GM19372 (cell line): ENCODE measurements around the gene COP1.
"Not testable (repeated sequence)": the region's sequence is repeated elsewhere in the genome, so short reads cannot be mapped to it uniquely, and the experiment has no call there.

ENCODE experiments used
- ATAC-seq: cut with Tn5 transposase; IDR thresholded peaks from one replicate; pipeline ENCODE4 v1.9.1; 2021; ENCODE audit warnings: mild to moderate bottlenecking, low read depth, moderate library complexity; ENCODE audit not compliant: unreplicated experiment

Gene COP1

DNA sequence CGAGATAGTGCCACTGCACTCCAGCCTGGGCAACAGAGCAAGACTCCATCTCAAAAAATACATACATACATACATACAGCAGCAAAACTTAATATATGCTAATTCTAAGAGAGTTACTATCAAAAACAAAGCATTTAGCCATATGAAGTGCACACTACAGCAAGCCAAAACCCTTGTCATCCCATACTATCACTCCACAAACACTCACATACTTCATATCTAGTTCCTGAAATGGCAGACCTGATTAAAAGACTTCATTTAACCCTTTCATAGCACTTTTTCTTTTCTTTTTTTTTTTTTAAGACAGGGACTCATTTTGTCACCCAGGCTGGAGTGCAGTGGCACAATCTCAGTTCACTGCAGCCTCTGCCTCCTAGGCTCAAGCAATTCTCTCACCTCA is 65.6 kb downstream of the COP1 start:
- ATAC-seq, result no peak

DNA sequence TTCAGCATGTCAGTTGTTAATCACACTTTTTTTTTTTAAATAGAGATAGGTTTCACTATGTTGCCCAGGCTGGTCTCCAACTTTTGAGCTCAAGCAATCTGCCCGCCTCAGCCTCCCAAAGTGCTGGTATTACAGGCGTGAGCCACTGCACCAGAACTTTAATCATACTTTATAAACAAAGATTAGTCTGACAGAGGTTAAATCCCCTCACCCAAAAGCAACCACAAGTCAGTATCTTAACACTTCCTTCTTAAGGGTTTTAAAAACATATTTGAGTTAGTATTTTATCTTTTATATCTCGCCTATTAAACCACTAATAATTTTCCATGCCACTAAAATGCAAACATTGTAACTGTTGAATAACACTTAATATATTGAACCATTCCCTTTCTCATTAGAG is 70.2 kb downstream of the COP1 start:
- ATAC-seq, result no peak

DNA sequence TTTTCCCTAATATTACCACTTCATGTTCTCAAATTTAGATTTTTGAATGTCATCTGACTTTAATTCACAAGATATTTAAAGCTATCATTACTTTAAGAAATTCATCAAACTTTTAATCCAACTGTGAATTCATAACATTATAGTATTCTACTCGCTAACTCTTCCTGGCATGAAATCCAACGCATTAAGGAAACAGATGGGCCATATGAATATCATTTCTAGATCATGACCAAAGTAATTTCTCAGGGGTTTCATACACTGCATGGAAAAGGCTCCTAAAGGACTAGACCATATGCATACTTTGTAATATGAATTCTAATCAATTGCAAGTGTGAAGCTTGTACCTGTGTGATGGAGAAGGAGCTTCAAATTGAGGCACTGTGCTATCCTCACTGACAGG is 72.4 kb downstream of the COP1 start:
- no peak for ATAC-seq

GRCh38 chr1:176122282-176122681 is 84.8 kb downstream of the COP1 start:
- ATAC-seq, result no peak

DNA sequence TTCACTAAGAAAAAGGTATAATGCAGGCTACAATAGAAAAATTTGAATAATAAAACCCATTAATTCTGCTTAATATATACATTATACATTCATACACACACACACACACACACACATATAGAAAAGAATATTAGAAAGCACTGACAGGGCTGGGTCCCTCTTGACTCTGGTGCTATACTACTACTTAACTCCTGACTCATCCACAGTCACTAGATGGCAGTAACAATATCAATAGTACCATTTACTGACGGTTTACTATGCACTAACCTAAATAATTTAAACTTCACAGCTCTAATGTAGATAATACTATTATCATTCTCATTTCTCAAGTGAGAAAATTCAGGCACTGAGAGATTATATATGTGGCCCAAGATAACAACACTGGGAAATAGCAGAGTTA is 87.5 kb downstream of the COP1 start:
- ATAC-seq, result no peak

- no peak for ATAC-seq
Measured at GRCh38 chr1:176118985-176119384, 88.1 kb downstream of the COP1 start.

DNA sequence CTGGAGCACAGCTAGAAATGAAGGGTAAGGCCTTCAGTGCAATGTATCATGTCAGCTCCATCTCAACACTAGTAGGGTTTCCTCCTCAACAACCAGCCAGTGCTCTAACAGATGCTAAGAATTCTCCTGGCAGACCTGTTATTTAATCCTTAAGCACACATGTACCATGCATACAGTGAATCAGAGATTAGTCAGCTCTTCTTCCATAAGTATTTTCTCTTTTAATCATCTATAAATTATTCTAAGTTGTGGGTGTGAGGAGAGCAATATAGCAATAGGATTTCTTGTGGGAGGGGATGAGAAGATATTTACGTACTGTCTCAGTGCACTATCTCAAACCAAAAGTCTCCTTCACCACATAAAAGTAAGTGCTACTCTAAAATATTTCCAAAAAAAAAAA is 95.3 kb downstream of the COP1 start:
- ATAC-seq, result no peak

DNA sequence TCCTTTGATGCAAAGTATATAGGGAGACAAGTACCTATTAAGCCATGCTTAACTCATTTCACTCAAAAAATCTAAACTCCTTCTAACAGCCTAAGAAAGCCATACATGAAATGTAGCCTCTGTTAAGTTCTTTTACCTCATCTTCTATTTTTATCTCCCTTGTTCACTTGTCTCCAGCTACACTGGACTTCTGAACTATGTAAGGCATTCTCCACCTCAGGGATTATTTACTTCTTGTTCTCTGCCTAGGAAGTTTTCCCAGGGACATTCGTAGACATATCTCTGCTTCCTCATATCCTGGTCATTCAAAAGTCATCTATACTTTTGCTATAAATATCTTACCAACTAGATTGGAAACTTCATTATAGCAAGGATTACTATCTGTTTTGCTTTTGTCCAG is 96.9 kb downstream of the COP1 start:
- ATAC-seq, result no peak

GRCh38 chr1:176102768-176103350 is 104.2 kb downstream of the COP1 start:
- no peak for ATAC-seq

DNA sequence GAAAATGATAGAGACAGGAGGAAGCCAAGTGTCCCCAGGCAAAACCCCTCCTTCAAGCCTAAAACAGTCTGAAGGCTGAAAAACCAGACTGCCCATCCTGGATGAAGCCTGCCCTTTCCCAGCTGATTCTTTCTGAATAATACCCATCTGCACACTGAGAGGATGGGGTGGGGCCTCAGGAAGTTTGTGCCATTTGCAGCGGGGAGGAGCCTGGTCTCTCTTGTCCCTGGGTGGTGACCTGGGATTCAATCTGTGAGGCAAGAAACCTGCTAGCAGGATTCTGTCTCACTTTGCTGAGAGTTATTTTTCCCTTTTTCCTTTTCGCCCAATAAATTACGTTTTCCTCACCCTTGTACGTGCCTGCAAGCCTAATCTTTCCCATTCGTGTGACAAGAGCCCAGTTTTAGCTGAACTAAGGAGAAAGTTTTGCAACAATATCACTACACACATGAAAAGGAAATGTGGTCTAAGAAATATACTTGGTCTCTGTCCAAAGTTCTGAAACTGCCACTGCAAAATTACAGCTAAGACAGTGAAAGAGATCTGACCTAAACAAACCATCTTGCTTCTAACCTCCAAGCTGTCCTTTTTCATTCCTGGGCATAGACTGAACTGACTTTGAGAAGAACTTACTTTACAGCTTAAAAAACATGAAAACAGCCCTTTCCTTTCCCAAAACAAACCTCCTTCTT is 105.0 kb downstream of the COP1 start:
- no peak for ATAC-seq

- ATAC-seq, result no peak
Measured at GRCh38 chr1:176098560-176098959, 108.5 kb downstream of the COP1 start.

- ATAC-seq, result no peak
Measured at GRCh38 chr1:176096015-176096414, 111.1 kb downstream of the COP1 start.

- no peak for ATAC-seq
Measured at GRCh38 chr1:176090766-176091165, 116.3 kb downstream of the COP1 start.

DNA sequence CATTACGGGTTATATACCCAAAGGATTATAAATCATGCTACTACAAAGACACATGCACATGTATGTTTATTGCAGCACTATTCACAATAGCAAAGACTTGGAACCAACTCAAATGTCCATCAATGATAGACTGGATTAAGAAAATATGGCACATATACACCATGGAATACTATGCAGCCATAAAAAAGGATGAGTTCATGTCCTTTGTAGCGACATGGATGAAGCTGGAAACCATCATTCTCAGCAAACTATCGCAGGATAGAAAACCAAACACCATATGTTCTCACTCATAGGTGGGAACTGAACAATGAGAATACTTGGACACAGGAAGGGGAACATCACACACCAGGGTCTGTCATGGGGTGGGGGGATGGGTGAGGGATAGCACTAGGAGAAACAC is 119.3 kb downstream of the COP1 start:
- ATAC-seq, result not testable (repeated sequence)

GRCh38 chr1:176073524-176074157 is 133.4 kb downstream of the COP1 start:
- ATAC-seq, result no peak

DNA sequence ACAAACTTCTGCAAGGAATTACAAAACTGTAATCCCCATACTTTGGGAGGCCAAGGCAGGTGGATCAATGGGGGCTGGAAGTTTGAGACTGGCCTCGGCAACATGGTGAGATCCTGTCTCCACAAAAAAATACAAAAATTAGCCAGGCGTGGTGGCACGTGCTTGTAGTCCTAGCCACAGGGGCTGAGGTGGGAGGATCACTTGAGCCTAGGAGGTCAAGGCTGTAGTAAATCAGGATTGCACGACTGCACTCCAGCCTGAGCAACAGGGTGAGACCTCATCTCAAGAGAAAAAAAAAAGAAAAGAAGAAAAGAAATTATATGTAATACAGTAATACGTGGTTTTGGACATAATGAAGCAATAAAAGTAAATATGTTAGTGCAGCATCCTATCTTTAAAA is 138.2 kb downstream of the COP1 start:
- ATAC-seq, result no peak

- ATAC-seq, result no peak
Measured at GRCh38 chr1:176068256-176068655, 138.8 kb downstream of the COP1 start.

DNA sequence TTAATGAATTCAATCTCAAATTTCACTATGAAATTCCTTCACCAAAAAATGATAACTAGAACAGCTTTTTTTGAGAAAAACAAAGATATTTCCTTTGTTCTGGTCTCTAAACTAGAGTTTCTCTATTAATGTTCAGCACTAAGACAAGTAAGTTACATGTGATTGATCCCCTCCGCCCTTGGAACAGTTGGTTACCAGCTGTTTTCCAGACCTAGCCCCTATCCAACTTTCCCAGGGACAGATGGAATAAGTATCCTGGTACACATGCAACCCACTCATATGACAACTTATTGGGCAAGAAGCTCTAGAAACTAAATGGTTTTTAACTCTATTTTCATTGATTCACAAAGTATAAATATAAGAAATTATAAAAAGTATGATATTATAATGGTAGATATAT is 140.4 kb downstream of the COP1 start:
- no peak for ATAC-seq

DNA sequence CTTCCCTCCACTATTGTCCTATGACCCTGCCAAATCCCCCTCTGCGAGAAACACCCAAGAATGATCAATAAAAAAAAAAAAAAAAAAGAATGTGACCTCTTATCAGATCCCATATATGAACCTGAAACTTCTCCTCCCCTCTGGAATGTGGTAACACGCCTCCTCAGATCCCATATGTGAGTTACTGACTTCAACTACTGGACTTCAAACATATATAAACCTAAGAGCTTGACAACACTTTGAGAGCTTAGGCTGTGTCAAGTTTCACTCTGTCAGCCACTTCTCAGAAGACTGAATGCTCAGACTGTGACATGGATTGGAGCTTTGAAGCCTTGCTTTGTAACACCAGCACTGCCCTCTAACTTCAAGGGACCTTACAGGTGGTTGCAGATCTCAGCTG is 148.4 kb downstream of the COP1 start:
- no peak for ATAC-seq

DNA sequence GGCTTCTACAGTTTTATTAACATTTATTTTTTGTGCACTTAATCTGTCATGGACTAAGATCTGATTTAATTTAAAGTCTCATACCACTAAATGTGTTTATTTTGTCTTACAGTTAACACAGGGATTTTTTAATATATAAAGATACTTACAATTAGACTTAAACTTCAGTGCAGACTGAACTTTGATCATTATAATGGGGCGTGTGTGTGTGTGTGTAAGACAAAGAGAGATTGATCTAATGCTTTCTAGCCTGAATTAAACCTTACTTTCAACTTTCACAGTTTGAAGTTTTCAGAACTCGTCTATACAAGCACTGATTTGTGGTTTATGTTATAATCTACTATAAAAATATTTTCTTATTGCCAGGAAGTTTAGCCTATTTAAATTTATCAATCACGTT is 150.8 kb downstream of the COP1 start:
- no peak for ATAC-seq

DNA sequence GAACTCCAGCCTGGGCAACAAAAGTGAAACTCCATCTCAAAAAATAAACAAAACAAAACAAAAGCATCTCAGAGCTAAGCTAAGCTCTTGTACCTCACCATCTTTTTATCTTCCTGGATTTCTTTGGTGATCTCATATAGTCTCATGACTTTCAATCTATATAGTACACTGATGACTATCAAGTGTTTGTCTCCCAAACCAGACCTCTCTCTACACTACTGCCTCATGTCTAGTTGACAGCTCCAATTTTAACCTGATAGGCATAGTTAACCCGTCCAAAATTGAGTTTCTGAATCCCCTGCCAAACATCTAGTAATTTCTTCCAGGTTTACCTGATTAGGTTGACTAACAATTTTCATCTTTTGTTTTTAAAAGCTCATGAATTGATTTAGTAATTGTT is 151.7 kb downstream of the COP1 start:
- no peak for ATAC-seq

DNA sequence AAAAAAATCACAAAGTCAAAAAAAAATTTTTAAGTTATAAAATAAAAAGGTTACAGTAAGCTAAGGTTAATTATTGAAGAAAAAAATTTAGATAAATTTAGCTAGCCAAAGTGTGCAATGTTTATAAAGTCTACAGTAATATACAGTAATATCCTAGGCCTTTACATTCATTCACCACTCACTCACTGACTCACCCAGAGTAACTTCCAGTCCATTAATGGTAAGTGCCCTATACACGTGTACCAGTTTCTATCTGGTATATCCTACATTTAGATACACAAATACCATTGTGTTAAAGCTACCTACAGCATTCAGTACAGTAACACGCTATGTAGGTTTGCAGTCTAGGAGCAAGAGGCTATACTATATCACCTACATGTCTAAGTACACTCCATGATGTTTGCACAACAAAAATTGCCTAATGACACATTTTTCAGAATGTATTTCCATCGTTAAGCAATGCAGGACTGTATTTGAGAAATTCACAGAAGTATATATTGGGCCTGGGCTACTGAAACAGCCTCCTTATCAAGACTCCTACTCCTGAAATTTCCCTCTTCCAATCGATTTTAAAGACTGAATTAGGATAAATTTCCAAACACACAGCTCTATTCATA is 155.1 kb downstream of the COP1 start:
- ATAC-seq, result no peak
